DOHH2 (cell line): ENCODE results near the gene LZIC.
A peak's percentile ranks its signal among the peaks of the same experiment; 100 is the strongest.

Experiments used
- H3F3A ChIP-seq: fragments of 200-600 bp; sonication (generic), shearing (Covaris generic); 2 replicates; pipeline ENCODE4 v1.6.0; 2016; ENCODE audit warnings: antibody characterized with exemption, mild to moderate bottlenecking; ENCODE audit not compliant: control insufficient read depth, insufficient read depth
- H3K27ac ChIP-seq: fragments of 200-600 bp; sonication (generic); 2 replicates; pipeline ENCODE4 v1.5.1; 2014; ENCODE audit warnings: low read depth, mild to moderate bottlenecking, low read length, moderate library complexity
- H3K27me3 ChIP-seq: fragments of 200-600 bp; sonication (generic); 2 replicates; pipeline ENCODE4 v1.6.1; 2014; ENCODE audit warnings: mild to moderate bottlenecking, low read length, mixed read lengths; ENCODE audit not compliant: control insufficient read depth
- H3K36me3 ChIP-seq: fragments of 200-600 bp; sonication (generic); 2 replicates; pipeline ENCODE4 v1.6.1; 2014; ENCODE audit warnings: mild to moderate bottlenecking, low read length, moderate library complexity, mixed read lengths; ENCODE audit not compliant: control insufficient read depth
- H3K4me1 ChIP-seq: fragments of 200-600 bp; sonication (generic); 2 replicates; pipeline ENCODE4 v1.6.1; 2014; ENCODE audit warnings: mild to moderate bottlenecking, low read length, mixed read lengths; ENCODE audit not compliant: control insufficient read depth
- H3K4me2 ChIP-seq: fragments of 200-600 bp; sonication (generic); 2 replicates; pipeline ENCODE4 v1.6.0; 2014; ENCODE audit warnings: mild to moderate bottlenecking, low read length, moderate library complexity
- H3K4me3 ChIP-seq: fragments of 200-600 bp; sonication (generic); 2 replicates; pipeline ENCODE4 v1.5.1; 2014; ENCODE audit warnings: mild to moderate bottlenecking, low read length, mixed read lengths
- H3K79me2 ChIP-seq: fragments of 200-600 bp; sonication (generic); 2 replicates; pipeline ENCODE4 v1.6.1; 2014; ENCODE audit warnings: mild to moderate bottlenecking, low read length, mixed read lengths; ENCODE audit not compliant: control insufficient read depth
- H3K9me2 ChIP-seq: fragments of 200-600 bp; sonication (generic); replicated peaks from 2 replicates; pipeline ENCODE4 v1.6.1; 2014; ENCODE audit warnings: mild to moderate bottlenecking, low read length, mixed read lengths; ENCODE audit not compliant: control insufficient read depth
- H3K9me3 ChIP-seq: fragments of 200-600 bp; sonication (generic); 2 replicates; pipeline ENCODE4 v1.6.1; 2014; ENCODE audit warnings: antibody characterized with exemption, low read length, mixed read lengths; ENCODE audit not compliant: control insufficient read depth, insufficient read depth
- H4K20me1 ChIP-seq: fragments of 200-600 bp; sonication (generic); 2 replicates; pipeline ENCODE4 v1.6.0; 2014; ENCODE audit warnings: low read depth, mild to moderate bottlenecking, antibody characterized with exemption, low read length, moderate library complexity; ENCODE audit not compliant: control insufficient read depth, insufficient read depth
- CTCF ChIP-seq: fragments of 200-600 bp; sonication (generic); IDR thresholded peaks from one replicate; pipeline ENCODE4 v1.5.1; 2014; ENCODE audit warnings: antibody characterized with exemption, mild to moderate bottlenecking, low read depth, low read length; ENCODE audit not compliant: poor library complexity, severe bottlenecking
- EZH2phosphoT487 ChIP-seq: fragments of 200-600 bp; sonication (generic); IDR thresholded peaks from 2 replicates; pipeline ENCODE4 v1.6.1; 2017; ENCODE audit warnings: borderline replicate concordance, mild to moderate bottlenecking, antibody characterized with exemption, low read length, moderate library complexity, mixed read lengths

The LZIC gene

GRCh38 chr1:9985001-9985400 is 41.8 kb upstream of the LZIC start:
- no peak for TF ChIP-seq EZH2phosphoT487
- TF ChIP-seq CTCF: no peak
- no peaks in the 10 kb centered on the region for H3K27me3 ChIP-seq

DNA sequence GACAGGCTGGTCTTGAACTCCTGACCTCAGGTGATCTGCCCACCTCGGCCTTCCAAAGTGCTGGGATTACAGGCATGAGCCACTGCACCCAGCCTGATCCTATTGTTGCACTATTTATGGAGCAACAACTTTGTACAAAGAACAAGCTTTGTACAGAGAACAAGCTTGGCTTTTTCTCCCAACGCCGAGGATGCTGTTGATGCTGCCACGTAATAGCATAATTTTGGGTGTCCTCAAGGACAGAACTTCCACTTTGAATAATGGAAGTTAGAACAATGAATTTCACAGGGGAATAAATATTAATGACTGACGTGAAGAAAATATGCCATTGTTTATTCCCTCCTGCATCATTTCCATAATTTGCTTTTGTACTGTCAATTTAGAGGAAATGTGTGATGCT is 41.1 kb upstream of the LZIC start:
- Histone ChIP-seq H3K27me3 (no peaks in the 10 kb centered on the region), H3K4me1 (no peaks in the 10 kb centered on the region), H3K9me2 (no peaks in the 10 kb centered on the region), H3K79me2 (no peaks in the 10 kb centered on the region), H3K36me3 (no peaks in the 10 kb centered on the region), H3K27ac (no peak overlapping the region), H3K9me3 (no peaks in the 10 kb centered on the region), H3K4me2 (no peak overlapping the region), H4K20me1 (no peaks in the 10 kb centered on the region), H3F3A (no peaks in the 10 kb centered on the region), H3K4me3 (no peak overlapping the region)
- TF ChIP-seq CTCF (no peak), EZH2phosphoT487 (no peak)

More at GRCh38 chr1:9985001-9985400, 41.8 kb upstream of the LZIC start:
- Histone ChIP-seq H3K27ac (no peak overlapping the region), H3K4me3 (no peak overlapping the region), H4K20me1 (no peaks in the 10 kb centered on the region), H3K4me1 (no peaks in the 10 kb centered on the region), H3K9me2 (no peaks in the 10 kb centered on the region), H3K4me2 (no peak overlapping the region), H3K36me3 (no peaks in the 10 kb centered on the region), H3K79me2 (no peaks in the 10 kb centered on the region), H3K9me3 (no peaks in the 10 kb centered on the region), H3F3A (no peaks in the 10 kb centered on the region)

- H4K20me1 ChIP-seq: no peaks in the 10 kb centered on the region
- no peak for TF ChIP-seq CTCF
- TF ChIP-seq EZH2phosphoT487: no peak
- no peaks in the 10 kb centered on the region for H3K36me3 ChIP-seq
- no peaks in the 10 kb centered on the region for H3F3A ChIP-seq
- H3K4me2 ChIP-seq: 0 out of 2 replicates have a peak overlapping the region, but pooled peaks have one; percentile 12
- no peaks in the 10 kb centered on the region for H3K27me3 ChIP-seq
- H3K9me3 ChIP-seq: no peaks in the 10 kb centered on the region
- no peak overlapping the region for H3K27ac ChIP-seq
- no peak overlapping the region for H3K4me3 ChIP-seq
- H3K79me2 ChIP-seq: no peaks in the 10 kb centered on the region
- H3K9me2 ChIP-seq: no peaks in the 10 kb centered on the region
- H3K4me1 ChIP-seq: peaks cover 8% of the 10 kb centered on the region
These were observed 17.7 kb upstream of the LZIC start for GRCh38 chr1:9960706-9961562.
